ENCODE data around the gene CDH13.

CDH13 gene

GRCh38 chr16:83762141-83762991, 1135.6 kb downstream of the CDH13 start:
- Histone ChIP-seq H3K27me3 (ENCODE audit: control insufficient read depth in 1 of 2, insufficient read depth in 2 of 2, low read length in 2 of 2) (no peaks in the 10 kb centered on the region), H3K4me1 (ENCODE audit: control insufficient read depth, insufficient read depth, low read length) (no peaks in the 10 kb centered on the region), H3K9ac (ENCODE audit: low read length in 2 of 2) (no peak overlapping the region), H3K36me3 (ENCODE audit: control insufficient read depth in 2 of 2, insufficient read depth in 2 of 2, low read length in 2 of 2) (no peaks in the 10 kb centered on the region), H3K4me3 (ENCODE audit: low read length in 2 of 2) (no peak overlapping the region), H3K27ac (ENCODE audit: low read length) (no peak overlapping the region), H3K9me3 (ENCODE audit: control insufficient read depth in 2 of 2, low read length in 2 of 2) (no peaks in the 10 kb centered on the region)

GRCh38 chr16:83762992-83763358, 1136.2 kb downstream of the CDH13 start:
- Histone ChIP-seq H3K4me3 (ENCODE audit: low read length in 2 of 2) (no peak overlapping the region), H3K27ac (ENCODE audit: low read length) (no peak overlapping the region)

GRCh38 chr16:83768986-83769385, 1142.2 kb downstream of the CDH13 start:
- Histone ChIP-seq H3K4me1 (ENCODE audit: control insufficient read depth, insufficient read depth, low read length) (no peaks in the 10 kb centered on the region), H3K9ac (ENCODE audit: low read length in 2 of 2) (no peak overlapping the region), H3K9me3 (ENCODE audit: control insufficient read depth in 2 of 2, low read length in 2 of 2) (no peaks in the 10 kb centered on the region), H3K27ac (ENCODE audit: low read length) (no peak overlapping the region), H3K36me3 (ENCODE audit: control insufficient read depth in 2 of 2, insufficient read depth in 2 of 2, low read length in 2 of 2) (no peaks in the 10 kb centered on the region), H3K27me3 (ENCODE audit: control insufficient read depth in 1 of 2, insufficient read depth in 2 of 2, low read length in 2 of 2) (no peaks in the 10 kb centered on the region), H3K4me3 (ENCODE audit: low read length in 2 of 2) (no peak overlapping the region)

More at GRCh38 chr16:83762992-83763358, 1136.2 kb downstream of the CDH13 start:
- Histone ChIP-seq H3K9me3 (ENCODE audit: control insufficient read depth in 2 of 2, low read length in 2 of 2) (no peaks in the 10 kb centered on the region), H3K4me1 (ENCODE audit: control insufficient read depth, insufficient read depth, low read length) (no peaks in the 10 kb centered on the region), H3K36me3 (ENCODE audit: control insufficient read depth in 2 of 2, insufficient read depth in 2 of 2, low read length in 2 of 2) (no peaks in the 10 kb centered on the region), H3K27me3 (ENCODE audit: control insufficient read depth in 1 of 2, insufficient read depth in 2 of 2, low read length in 2 of 2) (no peaks in the 10 kb centered on the region), H3K9ac (ENCODE audit: low read length in 2 of 2) (no peak overlapping the region)

- H3K4me1 ChIP-seq (ENCODE audit: control insufficient read depth, insufficient read depth, low read length) = no peaks in the 10 kb centered on the region
- H3K36me3 ChIP-seq (ENCODE audit: control insufficient read depth in 2 of 2, insufficient read depth in 2 of 2, low read length in 2 of 2) = no peaks in the 10 kb centered on the region
- no peaks in the 10 kb centered on the region for H3K27me3 ChIP-seq (ENCODE audit: control insufficient read depth in 1 of 2, insufficient read depth in 2 of 2, low read length in 2 of 2)
- H3K9ac ChIP-seq (ENCODE audit: low read length in 2 of 2) = no peak overlapping the region
- H3K27ac ChIP-seq (ENCODE audit: low read length) = no peak overlapping the region
- no peak overlapping the region for H3K4me3 ChIP-seq (ENCODE audit: low read length in 2 of 2)
- H3K9me3 ChIP-seq (ENCODE audit: control insufficient read depth in 2 of 2, low read length in 2 of 2) = no peaks in the 10 kb centered on the region
These were observed 1142.7 kb downstream of the CDH13 start for GRCh38 chr16:83769397-83770008.

DNA sequence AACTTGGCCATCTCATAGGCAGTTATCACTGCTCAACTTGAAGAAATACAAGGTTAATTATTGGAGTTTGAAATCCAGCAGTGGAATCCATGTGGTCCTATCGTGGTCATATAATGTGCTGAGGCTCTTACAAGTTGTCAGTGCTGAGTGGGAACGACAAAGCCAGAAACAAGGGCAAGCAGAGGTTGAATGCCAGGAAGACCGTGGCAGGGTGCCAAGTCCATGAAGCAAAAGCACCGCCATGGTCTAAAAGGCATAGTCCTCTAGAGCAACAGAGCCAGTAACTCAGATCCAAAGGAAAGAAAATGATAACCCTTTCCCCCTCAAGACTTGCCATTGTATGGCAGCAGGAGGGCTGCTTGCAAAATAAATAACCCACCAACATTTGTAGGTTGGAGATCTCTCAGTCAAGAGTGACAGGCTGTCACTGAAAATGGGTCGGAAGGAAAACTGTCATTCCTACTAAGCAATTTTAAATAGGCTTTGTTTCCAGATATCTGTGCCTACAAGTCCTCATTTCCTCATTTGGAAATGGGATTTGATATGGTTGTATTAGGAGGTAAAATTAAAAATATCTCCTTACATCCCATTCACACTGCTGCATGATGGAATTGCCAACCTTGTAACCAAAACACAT, 1144.7 kb downstream of the CDH13 start:
- Histone ChIP-seq H3K27me3 (ENCODE audit: control insufficient read depth in 1 of 2, insufficient read depth in 2 of 2, low read length in 2 of 2) (no peaks in the 10 kb centered on the region), H3K27ac (ENCODE audit: low read length) (no peak overlapping the region), H3K9ac (ENCODE audit: low read length in 2 of 2) (no peak overlapping the region), H3K36me3 (ENCODE audit: control insufficient read depth in 2 of 2, insufficient read depth in 2 of 2, low read length in 2 of 2) (no peaks in the 10 kb centered on the region), H3K4me3 (ENCODE audit: low read length in 2 of 2) (no peak overlapping the region), H3K9me3 (ENCODE audit: control insufficient read depth in 2 of 2, low read length in 2 of 2) (no peaks in the 10 kb centered on the region), H3K4me1 (ENCODE audit: control insufficient read depth, insufficient read depth, low read length) (no peaks in the 10 kb centered on the region)

- no peaks in the 10 kb centered on the region for H3K9me3 ChIP-seq (ENCODE audit: control insufficient read depth in 2 of 2, low read length in 2 of 2)
- H3K36me3 ChIP-seq (ENCODE audit: control insufficient read depth in 2 of 2, insufficient read depth in 2 of 2, low read length in 2 of 2) = no peaks in the 10 kb centered on the region
- H3K27ac ChIP-seq (ENCODE audit: low read length) = no peak overlapping the region
- no peaks in the 10 kb centered on the region for H3K27me3 ChIP-seq (ENCODE audit: control insufficient read depth in 1 of 2, insufficient read depth in 2 of 2, low read length in 2 of 2)
- H3K9ac ChIP-seq (ENCODE audit: low read length in 2 of 2) = no peak overlapping the region
- no peaks in the 10 kb centered on the region for H3K4me1 ChIP-seq (ENCODE audit: control insufficient read depth, insufficient read depth, low read length)
- H3K4me3 ChIP-seq (ENCODE audit: low read length in 2 of 2) = no peak overlapping the region
These were observed 1146.0 kb downstream of the CDH13 start for GRCh38 chr16:83772806-83773205.

DNA sequence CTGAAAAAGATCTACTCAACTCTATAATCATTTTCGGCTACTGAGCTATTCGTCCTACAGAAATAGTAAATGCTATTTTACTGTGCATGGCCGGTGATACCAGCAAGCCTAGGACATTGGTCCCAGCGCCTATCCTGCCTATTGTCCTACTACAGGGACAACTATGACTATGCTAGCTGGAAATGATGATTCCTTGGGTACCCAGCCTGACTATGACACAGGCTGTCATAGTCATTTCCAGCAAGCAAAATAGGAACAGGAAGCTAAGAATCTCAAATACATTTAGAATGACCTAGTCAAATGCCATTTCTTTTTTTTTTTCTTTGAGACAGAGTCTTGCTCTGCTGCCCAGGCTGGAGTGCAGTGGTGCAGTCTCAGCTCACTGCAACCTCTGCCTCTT, 1147.3 kb downstream of the CDH13 start:
- no peaks in the 10 kb centered on the region for H3K27me3 ChIP-seq (ENCODE audit: control insufficient read depth in 1 of 2, insufficient read depth in 2 of 2, low read length in 2 of 2)

DNA sequence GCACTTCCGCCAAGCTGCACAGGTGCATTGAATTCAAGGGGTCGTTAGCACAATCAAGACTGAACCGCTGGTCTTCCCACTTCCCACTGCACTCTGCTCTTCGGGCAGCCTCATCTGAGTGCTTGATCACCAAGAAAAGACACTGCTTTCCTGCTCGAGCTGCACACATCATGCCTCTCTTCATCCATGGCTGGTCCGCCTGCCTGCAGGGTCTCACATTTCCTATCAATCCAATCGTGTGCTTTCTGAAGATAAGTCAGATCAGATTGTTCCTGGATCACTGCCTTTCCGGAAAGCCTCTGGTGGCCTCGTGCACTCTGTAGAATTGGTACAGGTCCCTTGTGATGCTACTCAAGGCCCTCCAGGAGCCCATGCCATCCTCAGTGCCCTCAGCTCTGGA, 1150.2 kb downstream of the CDH13 start:
- Histone ChIP-seq H3K36me3 (ENCODE audit: control insufficient read depth in 2 of 2, insufficient read depth in 2 of 2, low read length in 2 of 2) (no peaks in the 10 kb centered on the region), H3K4me3 (ENCODE audit: low read length in 2 of 2) (no peak overlapping the region), H3K27me3 (ENCODE audit: control insufficient read depth in 1 of 2, insufficient read depth in 2 of 2, low read length in 2 of 2) (no peaks in the 10 kb centered on the region), H3K27ac (ENCODE audit: low read length) (no peak overlapping the region), H3K4me1 (ENCODE audit: control insufficient read depth, insufficient read depth, low read length) (no peaks in the 10 kb centered on the region), H3K9ac (ENCODE audit: low read length in 2 of 2) (no peak overlapping the region), H3K9me3 (ENCODE audit: control insufficient read depth in 2 of 2, low read length in 2 of 2) (no peaks in the 10 kb centered on the region)

More for the DNA sequence above, 1147.3 kb downstream of the CDH13 start:
- Histone ChIP-seq H3K4me3 (ENCODE audit: low read length in 2 of 2) (no peak overlapping the region), H3K27ac (ENCODE audit: low read length) (no peak overlapping the region), H3K36me3 (ENCODE audit: control insufficient read depth in 2 of 2, insufficient read depth in 2 of 2, low read length in 2 of 2) (no peaks in the 10 kb centered on the region), H3K9me3 (ENCODE audit: control insufficient read depth in 2 of 2, low read length in 2 of 2) (no peaks in the 10 kb centered on the region), H3K9ac (ENCODE audit: low read length in 2 of 2) (no peak overlapping the region), H3K4me1 (ENCODE audit: control insufficient read depth, insufficient read depth, low read length) (no peaks in the 10 kb centered on the region)

- no peak overlapping the region for H3K27ac ChIP-seq (ENCODE audit: low read length)
- no peak overlapping the region for H3K4me3 ChIP-seq (ENCODE audit: low read length in 2 of 2)
- no peak overlapping the region for H3K9ac ChIP-seq (ENCODE audit: low read length in 2 of 2)
- H3K4me1 ChIP-seq (ENCODE audit: control insufficient read depth, insufficient read depth, low read length) = no peaks in the 10 kb centered on the region
- H3K9me3 ChIP-seq (ENCODE audit: control insufficient read depth in 2 of 2, low read length in 2 of 2) = no peaks in the 10 kb centered on the region
- H3K36me3 ChIP-seq (ENCODE audit: control insufficient read depth in 2 of 2, insufficient read depth in 2 of 2, low read length in 2 of 2) = no peaks in the 10 kb centered on the region
- H3K27me3 ChIP-seq (ENCODE audit: control insufficient read depth in 1 of 2, insufficient read depth in 2 of 2, low read length in 2 of 2) = no peaks in the 10 kb centered on the region
These were observed 1153.1 kb downstream of the CDH13 start for GRCh38 chr16:83779886-83780285.

GRCh38 chr16:83785455-83785854, 1158.7 kb downstream of the CDH13 start:
- H3K9ac ChIP-seq (ENCODE audit: low read length in 2 of 2) = no peak overlapping the region

More at GRCh38 chr16:83785455-83785854, 1158.7 kb downstream of the CDH13 start:
- Histone ChIP-seq H3K27ac (ENCODE audit: low read length) (no peak overlapping the region), H3K4me1 (ENCODE audit: control insufficient read depth, insufficient read depth, low read length) (no peaks in the 10 kb centered on the region), H3K4me3 (ENCODE audit: low read length in 2 of 2) (no peak overlapping the region), H3K27me3 (ENCODE audit: control insufficient read depth in 1 of 2, insufficient read depth in 2 of 2, low read length in 2 of 2) (no peaks in the 10 kb centered on the region), H3K36me3 (ENCODE audit: control insufficient read depth in 2 of 2, insufficient read depth in 2 of 2, low read length in 2 of 2) (no peaks in the 10 kb centered on the region), H3K9me3 (ENCODE audit: control insufficient read depth in 2 of 2, low read length in 2 of 2) (no peaks in the 10 kb centered on the region)
